ENCODE results near the gene GFAP.

Gene GFAP

GRCh38 chr17:44941712-44942331 is 26.5 kb upstream of the GFAP start:
- H3K9ac ChIP-seq (ENCODE audit: low read length) = peak overlapping the region; percentile 5

DNA sequence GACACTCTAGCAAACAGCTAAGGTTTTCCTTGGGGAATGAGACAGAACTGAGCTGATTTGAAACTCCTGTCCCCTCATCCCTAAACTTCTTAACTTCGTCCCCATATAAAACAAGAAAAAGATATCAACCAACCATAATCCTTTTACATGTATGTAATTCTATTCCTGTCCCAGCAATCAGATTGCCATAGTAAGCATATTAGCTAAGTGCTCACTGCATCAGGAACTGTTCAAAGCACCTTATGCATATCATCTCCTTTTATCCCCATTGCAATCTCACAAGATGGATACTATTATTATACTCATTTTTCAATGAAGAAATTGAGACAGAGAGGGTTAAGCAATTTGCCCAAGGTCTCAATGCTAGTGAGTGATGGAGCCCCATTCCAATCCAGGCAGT is 25.5 kb upstream of the GFAP start:
- Histone ChIP-seq H3K4me1 (ENCODE audit: control insufficient read depth, insufficient read depth, low read length) (peaks cover 8% of the 10 kb centered on the region), H3K4me3 (ENCODE audit: low read length) (no peak overlapping the region), H3K27me3 (ENCODE audit: control insufficient read depth, insufficient read depth, low read length) (no peaks in the 10 kb centered on the region), H3K9me3 (ENCODE audit: control insufficient read depth, low read length) (no peaks in the 10 kb centered on the region), H3K36me3 (ENCODE audit: control insufficient read depth, insufficient read depth, low read length) (no peaks in the 10 kb centered on the region), H3K9ac (ENCODE audit: low read length) (no peak overlapping the region)

More at GRCh38 chr17:44941712-44942331, 26.5 kb upstream of the GFAP start:
- peaks cover 8% of the 10 kb centered on the region for H3K4me1 ChIP-seq (ENCODE audit: control insufficient read depth, insufficient read depth, low read length)
- no peaks in the 10 kb centered on the region for H3K9me3 ChIP-seq (ENCODE audit: control insufficient read depth, low read length)
- H3K36me3 ChIP-seq (ENCODE audit: control insufficient read depth, insufficient read depth, low read length) = no peaks in the 10 kb centered on the region
- H3K27me3 ChIP-seq (ENCODE audit: control insufficient read depth, insufficient read depth, low read length) = no peaks in the 10 kb centered on the region
- no peak overlapping the region for H3K4me3 ChIP-seq (ENCODE audit: low read length)

- Histone ChIP-seq H3K9ac (ENCODE audit: low read length) (no peak overlapping the region), H3K4me1 (ENCODE audit: control insufficient read depth, insufficient read depth, low read length) (peaks cover 8% of the 10 kb centered on the region), H3K9me3 (ENCODE audit: control insufficient read depth, low read length) (no peaks in the 10 kb centered on the region), H3K4me3 (ENCODE audit: low read length) (no peak overlapping the region), H3K27me3 (ENCODE audit: control insufficient read depth, insufficient read depth, low read length) (no peaks in the 10 kb centered on the region), H3K36me3 (ENCODE audit: control insufficient read depth, insufficient read depth, low read length) (no peaks in the 10 kb centered on the region)
Measured at GRCh38 chr17:44940317-44940716, 25.0 kb upstream of the GFAP start.

- no peak overlapping the region for H3K4me3 ChIP-seq (ENCODE audit: low read length)
- H3K36me3 ChIP-seq (ENCODE audit: control insufficient read depth, insufficient read depth, low read length) = no peaks in the 10 kb centered on the region
- peaks cover 3% of the 10 kb centered on the region for H3K4me1 ChIP-seq (ENCODE audit: control insufficient read depth, insufficient read depth, low read length)
- no peaks in the 10 kb centered on the region for H3K27me3 ChIP-seq (ENCODE audit: control insufficient read depth, insufficient read depth, low read length)
- H3K9me3 ChIP-seq (ENCODE audit: control insufficient read depth, low read length) = no peaks in the 10 kb centered on the region
- no peak overlapping the region for H3K9ac ChIP-seq (ENCODE audit: low read length)
Measured at GRCh38 chr17:44935116-44935515, 19.8 kb upstream of the GFAP start.

DNA sequence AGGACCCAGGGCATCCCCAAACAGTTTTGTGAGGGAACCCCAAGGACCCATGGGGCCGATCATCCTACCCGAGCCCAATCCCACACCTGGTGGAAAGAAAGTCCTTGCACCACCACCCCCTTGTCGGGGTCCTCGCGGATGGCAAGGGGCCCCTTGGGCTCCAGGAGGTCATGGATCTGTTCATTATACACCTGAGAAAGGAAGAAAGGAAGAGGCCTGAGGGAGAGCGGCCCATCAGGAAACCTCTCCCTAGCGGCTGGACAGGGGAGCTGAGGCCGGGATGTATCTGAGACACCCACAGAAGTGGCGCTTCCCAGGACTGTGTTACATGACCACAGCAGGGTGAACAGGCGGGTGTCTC is 19.4 kb upstream of the GFAP start:
- H3K9me3 ChIP-seq (ENCODE audit: control insufficient read depth, low read length) = no peaks in the 10 kb centered on the region
- no peaks in the 10 kb centered on the region for H3K4me1 ChIP-seq (ENCODE audit: control insufficient read depth, insufficient read depth, low read length)
- no peaks in the 10 kb centered on the region for H3K36me3 ChIP-seq (ENCODE audit: control insufficient read depth, insufficient read depth, low read length)
- no peak overlapping the region for H3K4me3 ChIP-seq (ENCODE audit: low read length)
- H3K9ac ChIP-seq (ENCODE audit: low read length) = no peak overlapping the region
- H3K27me3 ChIP-seq (ENCODE audit: control insufficient read depth, insufficient read depth, low read length) = no peaks in the 10 kb centered on the region

GRCh38 chr17:44933824-44934744 is 18.8 kb upstream of the GFAP start:
- H3K4me1 ChIP-seq (ENCODE audit: control insufficient read depth, insufficient read depth, low read length) = no peaks in the 10 kb centered on the region
- no peak overlapping the region for H3K4me3 ChIP-seq (ENCODE audit: low read length)
- no peak overlapping the region for H3K9ac ChIP-seq (ENCODE audit: low read length)
- no peaks in the 10 kb centered on the region for H3K9me3 ChIP-seq (ENCODE audit: control insufficient read depth, low read length)
- no peaks in the 10 kb centered on the region for H3K36me3 ChIP-seq (ENCODE audit: control insufficient read depth, insufficient read depth, low read length)
- no peaks in the 10 kb centered on the region for H3K27me3 ChIP-seq (ENCODE audit: control insufficient read depth, insufficient read depth, low read length)

- Histone ChIP-seq H3K9me3 (ENCODE audit: control insufficient read depth, low read length) (no peaks in the 10 kb centered on the region), H3K36me3 (ENCODE audit: control insufficient read depth, insufficient read depth, low read length) (no peaks in the 10 kb centered on the region), H3K4me3 (ENCODE audit: low read length) (no peak overlapping the region), H3K4me1 (ENCODE audit: control insufficient read depth, insufficient read depth, low read length) (no peaks in the 10 kb centered on the region), H3K27me3 (ENCODE audit: control insufficient read depth, insufficient read depth, low read length) (no peaks in the 10 kb centered on the region), H3K9ac (ENCODE audit: low read length) (no peak overlapping the region)
Measured at GRCh38 chr17:44932787-44933097, 17.4 kb upstream of the GFAP start.

DNA sequence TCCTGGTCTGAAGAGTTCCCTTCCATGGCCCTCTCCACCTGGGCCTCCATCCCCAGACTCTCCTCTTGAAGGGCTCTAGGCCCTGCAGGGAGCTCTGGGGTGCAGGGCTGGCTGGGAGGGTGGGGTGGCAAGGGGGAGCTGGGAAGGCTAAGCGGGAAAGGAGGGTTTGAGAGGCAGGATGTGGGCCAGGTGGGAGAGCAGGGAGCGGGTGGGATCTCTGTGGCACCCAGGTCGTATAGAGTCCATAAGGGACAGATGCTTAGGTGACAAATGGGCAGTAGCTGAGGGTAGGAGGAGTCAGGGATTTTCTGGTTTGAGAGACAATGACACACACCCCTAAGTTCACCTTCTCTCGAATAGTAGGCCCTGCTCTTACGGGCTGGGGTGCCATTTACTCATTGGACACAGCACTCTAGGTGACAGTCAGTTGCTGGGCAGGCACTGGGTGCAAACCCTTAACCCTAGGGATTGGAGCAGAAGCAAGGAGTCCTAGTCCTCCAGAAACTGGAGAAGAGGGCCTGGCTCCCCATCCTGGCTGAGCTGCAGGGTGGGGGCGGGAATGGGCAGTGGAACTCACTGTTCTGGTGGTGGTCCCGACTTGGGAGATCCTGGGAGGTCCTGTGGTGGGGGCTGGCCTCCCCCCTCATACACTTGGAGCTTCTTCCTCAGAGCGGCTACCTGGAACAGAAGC is 16.9 kb upstream of the GFAP start:
- no peak overlapping the region for H3K4me3 ChIP-seq (ENCODE audit: low read length)
- no peaks in the 10 kb centered on the region for H3K36me3 ChIP-seq (ENCODE audit: control insufficient read depth, insufficient read depth, low read length)
- H3K27me3 ChIP-seq (ENCODE audit: control insufficient read depth, insufficient read depth, low read length) = no peaks in the 10 kb centered on the region
- H3K9me3 ChIP-seq (ENCODE audit: control insufficient read depth, low read length) = no peaks in the 10 kb centered on the region
- no peaks in the 10 kb centered on the region for H3K4me1 ChIP-seq (ENCODE audit: control insufficient read depth, insufficient read depth, low read length)
- no peak overlapping the region for H3K9ac ChIP-seq (ENCODE audit: low read length)

- Histone ChIP-seq H3K27me3 (ENCODE audit: control insufficient read depth, insufficient read depth, low read length) (no peaks in the 10 kb centered on the region), H3K9ac (ENCODE audit: low read length) (no peak overlapping the region), H3K9me3 (ENCODE audit: control insufficient read depth, low read length) (no peaks in the 10 kb centered on the region), H3K4me1 (ENCODE audit: control insufficient read depth, insufficient read depth, low read length) (no peaks in the 10 kb centered on the region), H3K4me3 (ENCODE audit: low read length) (no peak overlapping the region), H3K36me3 (ENCODE audit: control insufficient read depth, insufficient read depth, low read length) (no peaks in the 10 kb centered on the region)
Measured at GRCh38 chr17:44931376-44931775, 16.1 kb upstream of the GFAP start.

GRCh38 chr17:44930667-44931066 is 15.4 kb upstream of the GFAP start:
- Histone ChIP-seq H3K9me3 (ENCODE audit: control insufficient read depth, low read length) (no peaks in the 10 kb centered on the region), H3K27me3 (ENCODE audit: control insufficient read depth, insufficient read depth, low read length) (no peaks in the 10 kb centered on the region), H3K9ac (ENCODE audit: low read length) (no peak overlapping the region), H3K4me3 (ENCODE audit: low read length) (no peak overlapping the region), H3K36me3 (ENCODE audit: control insufficient read depth, insufficient read depth, low read length) (no peaks in the 10 kb centered on the region), H3K4me1 (ENCODE audit: control insufficient read depth, insufficient read depth, low read length) (no peaks in the 10 kb centered on the region)

DNA sequence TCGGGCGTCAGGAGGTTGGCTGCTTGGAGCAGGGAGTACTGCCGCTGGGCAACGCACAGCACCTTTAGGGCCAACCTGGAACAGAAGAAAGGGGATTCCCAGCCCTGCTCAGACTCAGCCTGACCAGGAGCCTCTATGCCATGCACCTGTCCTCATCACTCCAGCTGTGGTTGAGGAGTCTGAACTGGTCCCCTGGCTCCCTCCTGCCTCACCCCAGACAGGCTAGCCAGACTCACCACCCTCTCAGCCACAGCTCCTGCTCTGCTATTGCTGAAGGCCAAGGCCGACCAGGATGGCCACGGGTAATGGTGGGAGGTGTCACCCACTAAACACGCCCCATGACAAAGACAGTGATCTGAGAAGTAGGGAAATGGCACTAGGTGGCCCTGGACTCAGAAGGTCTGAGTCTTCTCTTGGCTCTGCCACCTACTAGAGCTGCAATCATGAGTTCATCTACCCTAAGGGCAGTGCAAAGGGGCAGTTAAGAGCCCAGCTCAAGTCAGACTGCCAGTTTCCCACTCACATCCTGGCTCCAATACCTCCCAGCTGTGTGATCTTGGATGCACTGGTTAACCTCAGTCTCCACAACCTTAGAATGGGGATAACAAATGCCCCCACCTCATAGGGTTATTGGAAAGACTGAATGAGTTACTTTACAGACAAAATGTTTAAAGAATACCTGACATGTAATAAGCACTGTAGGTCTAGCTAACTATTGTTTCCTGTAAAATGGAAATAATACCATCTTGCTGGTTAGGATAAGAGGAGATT is 13.8 kb upstream of the GFAP start:
- H3K9me3 ChIP-seq (ENCODE audit: control insufficient read depth, low read length) = no peaks in the 10 kb centered on the region
- H3K9ac ChIP-seq (ENCODE audit: low read length) = no peak overlapping the region

GRCh38 chr17:44928136-44928535 is 12.8 kb upstream of the GFAP start:
- H3K4me1 ChIP-seq (ENCODE audit: control insufficient read depth, insufficient read depth, low read length) = no peaks in the 10 kb centered on the region
- H3K9ac ChIP-seq (ENCODE audit: low read length) = no peak overlapping the region
- H3K9me3 ChIP-seq (ENCODE audit: control insufficient read depth, low read length) = no peaks in the 10 kb centered on the region
- no peak overlapping the region for H3K4me3 ChIP-seq (ENCODE audit: low read length)
- H3K27me3 ChIP-seq (ENCODE audit: control insufficient read depth, insufficient read depth, low read length) = peaks cover under 1% of the 10 kb centered on the region
- no peaks in the 10 kb centered on the region for H3K36me3 ChIP-seq (ENCODE audit: control insufficient read depth, insufficient read depth, low read length)

More for the DNA sequence above, 13.8 kb upstream of the GFAP start:
- H3K36me3 ChIP-seq (ENCODE audit: control insufficient read depth, insufficient read depth, low read length) = no peaks in the 10 kb centered on the region
- no peak overlapping the region for H3K4me3 ChIP-seq (ENCODE audit: low read length)
- no peaks in the 10 kb centered on the region for H3K4me1 ChIP-seq (ENCODE audit: control insufficient read depth, insufficient read depth, low read length)
- H3K27me3 ChIP-seq (ENCODE audit: control insufficient read depth, insufficient read depth, low read length) = no peaks in the 10 kb centered on the region
